Duodenal mucosa (tissue), 2 donors: ENCODE data around the gene HNRNPA3.

Experiments
- H3K27ac ChIP-seq: one replicate; pipeline ENCODE4 v1.7.0; 2013; ENCODE audit warnings: low read depth, low read length
- H3K27me3 ChIP-seq, 2 donors: one replicate each; pipeline ENCODE4 v1.7.0; 2013; ENCODE audit warnings: low read length in 2 of 2, control low read depth in 1 of 2; ENCODE audit not compliant: insufficient read depth in 2 of 2, control insufficient read depth in 1 of 2
- H3K36me3 ChIP-seq, 2 donors: one replicate each; pipeline ENCODE4 v1.7.0; 2013; ENCODE audit warnings: low read length in 2 of 2, control low read depth in 1 of 2; ENCODE audit not compliant: insufficient read depth in 2 of 2, control insufficient read depth in 1 of 2
- H3K4me1 ChIP-seq, 2 donors: one replicate each; pipeline ENCODE4 v1.7.0; 2013; ENCODE audit warnings: low read length in 2 of 2, control low read depth in 1 of 2; ENCODE audit not compliant: insufficient read depth in 2 of 2, control insufficient read depth in 1 of 2
- H3K4me3 ChIP-seq, 2 donors: one replicate each; pipeline ENCODE4 v1.7.0; 2013; ENCODE audit warnings: low read length in 2 of 2, low read depth in 1 of 2
- H3K9ac ChIP-seq, 2 donors: one replicate each; pipeline ENCODE4 v1.7.0; 2013; ENCODE audit warnings: low read length in 2 of 2, low read depth in 1 of 2
- H3K9me3 ChIP-seq, 2 donors: one replicate each; pipeline ENCODE4 v1.7.0; 2013; ENCODE audit warnings: low read length in 2 of 2, control low read depth in 1 of 2; ENCODE audit not compliant: control insufficient read depth in 1 of 2

HNRNPA3 gene

GRCh38 chr2:177268187-177268871 lies 55.7 kb downstream of the HNRNPA3 start:
- peaks cover 16 to 32% of the 10 kb centered on the region in 2 donors for H3K4me1 ChIP-seq

GRCh38 chr2:177268901-177269300 lies 56.3 kb downstream of the HNRNPA3 start:
- Histone ChIP-seq H3K36me3 (no peaks in the 10 kb centered on the region), H3K27me3 (no peaks in the 10 kb centered on the region), H3K9ac (no peak overlapping the region), H3K4me3 (no peak overlapping the region), H3K27ac (no peak overlapping the region), H3K4me1 (peaks cover 16 to 35% of the 10 kb centered on the region in 2 donors), H3K9me3 (no peaks in the 10 kb centered on the region)

More at GRCh38 chr2:177268187-177268871, 55.7 kb downstream of the HNRNPA3 start:
- Histone ChIP-seq H3K9me3 (no peaks in the 10 kb centered on the region), H3K36me3 (no peaks in the 10 kb centered on the region), H3K4me3 (no peak overlapping the region), H3K27me3 (no peaks in the 10 kb centered on the region), H3K27ac (no peak overlapping the region), H3K9ac (no peak overlapping the region)

- Histone ChIP-seq H3K27me3 (no peaks in the 10 kb centered on the region), H3K4me3 (no peak overlapping the region), H3K36me3 (no peaks in the 10 kb centered on the region), H3K9me3 (no peaks in the 10 kb centered on the region), H3K4me1 (peaks cover 13 to 36% of the 10 kb centered on the region in 2 donors), H3K27ac (no peak overlapping the region), H3K9ac (no peak overlapping the region)
Measured at GRCh38 chr2:177270531-177270930, 57.9 kb downstream of the HNRNPA3 start.

GRCh38 chr2:177271981-177272666 lies 59.5 kb downstream of the HNRNPA3 start:
- H3K27ac ChIP-seq: no peak overlapping the region

DNA sequence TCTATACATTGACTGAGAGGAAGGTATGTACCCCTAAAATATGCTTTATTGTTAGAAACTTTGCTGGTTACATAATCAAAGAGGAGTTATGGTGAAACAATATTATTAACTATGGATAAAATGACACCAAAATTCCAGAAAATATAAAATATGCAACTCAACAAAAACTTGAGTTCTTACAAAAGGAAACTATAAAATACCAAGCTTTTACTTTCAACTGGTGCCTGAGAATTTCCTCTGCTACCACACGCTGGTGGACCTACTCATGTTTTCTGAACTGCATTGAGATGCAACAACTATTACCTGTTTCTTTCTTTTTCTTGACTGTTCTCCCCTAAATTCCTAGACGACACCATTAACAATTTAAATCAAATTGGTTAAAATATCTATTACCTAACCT lies 60.2 kb downstream of the HNRNPA3 start:
- H3K9me3 ChIP-seq: no peaks in the 10 kb centered on the region
- no peaks in the 10 kb centered on the region for H3K36me3 ChIP-seq
- H3K9ac ChIP-seq: no peak overlapping the region
- H3K27me3 ChIP-seq: no peaks in the 10 kb centered on the region
- no peak overlapping the region for H3K27ac ChIP-seq
- no peak overlapping the region for H3K4me3 ChIP-seq
- peaks cover 0 to 23% of the 10 kb centered on the region in 2 donors for H3K4me1 ChIP-seq

More at GRCh38 chr2:177271981-177272666, 59.5 kb downstream of the HNRNPA3 start:
- Histone ChIP-seq H3K4me1 (peaks cover 0 to 23% of the 10 kb centered on the region in 2 donors), H3K27me3 (no peaks in the 10 kb centered on the region), H3K36me3 (no peaks in the 10 kb centered on the region), H3K4me3 (no peak overlapping the region), H3K9ac (no peak overlapping the region), H3K9me3 (no peaks in the 10 kb centered on the region)

GRCh38 chr2:177273408-177273807 lies 60.8 kb downstream of the HNRNPA3 start:
- H3K36me3 ChIP-seq: no peaks in the 10 kb centered on the region
- peaks cover 0 to 17% of the 10 kb centered on the region in 2 donors for H3K4me1 ChIP-seq
- H3K27ac ChIP-seq: peak overlapping the region; percentile 25
- no peaks in the 10 kb centered on the region for H3K27me3 ChIP-seq
- no peak overlapping the region for H3K9ac ChIP-seq
- no peaks in the 10 kb centered on the region for H3K9me3 ChIP-seq
- H3K4me3 ChIP-seq: peak overlapping the region in 1 of 2 donors; percentile 45
